Kidney (tissue), 14 donors: ENCODE data around the gene POMT2. TPM values are rescaled to one million over a fixed set of nuclear protein-coding genes. Genes with fewer than 3 reads are reported as not detected.

ENCODE experiments used
- DNase-seq, 5 donors: peaks; one replicate each; pipeline ENCODE4 v3.0.0-alpha.2; 2013 to 2020
- FAIRE-seq: peaks from 2 replicates; lab custom pipeline; 2012; peaks lifted over from hg19 to GRCh38; lab: Jason Lieb, UNC
- H3K27ac ChIP-seq, 2 donors: one replicate each; pipeline ENCODE4 v1.7.0; 2013; ENCODE audit warnings: low read depth in 2 of 2, low read length in 2 of 2, inconsistent platforms in 1 of 2
- H3K27me3 ChIP-seq: one replicate; pipeline ENCODE4 v1.7.1; 2013; ENCODE audit warnings: low read length, inconsistent platforms; ENCODE audit not compliant: control insufficient read depth, insufficient read depth
- H3K36me3 ChIP-seq, 3 donors: one replicate each; pipeline versions ENCODE4 v1.7.0 to v1.7.1; 2013; ENCODE audit warnings: low read length in 3 of 3, control low read depth in 1 of 3, inconsistent platforms in 1 of 3; ENCODE audit not compliant: insufficient read depth in 3 of 3, control insufficient read depth in 2 of 3
- H3K4me1 ChIP-seq, 3 donors: one replicate each; pipeline versions ENCODE4 v1.7.0 to v1.7.1; 2013; ENCODE audit warnings: low read length in 3 of 3, inconsistent platforms in 1 of 3, low read depth in 1 of 3; ENCODE audit not compliant: control insufficient read depth in 2 of 3, insufficient read depth in 2 of 3
- H3K4me3 ChIP-seq, 3 donors: one replicate each; pipeline versions ENCODE4 v1.7.0 to v1.8.1; 2013; ENCODE audit warnings: low read length in 3 of 3, control low read depth in 1 of 3, inconsistent platforms in 1 of 3
- H3K9ac ChIP-seq, 3 donors: one replicate each; pipeline versions ENCODE4 v1.7.0 to v1.7.1; 2013; ENCODE audit warnings: low read length in 3 of 3, control low read depth in 1 of 3, inconsistent platforms in 1 of 3
- H3K9me3 ChIP-seq, 3 donors: one replicate each; pipeline versions ENCODE4 v1.7.0 to v1.7.1; 2013; ENCODE audit warnings: low read length in 3 of 3, control low read depth in 1 of 3, inconsistent platforms in 1 of 3; ENCODE audit not compliant: control insufficient read depth in 2 of 3, insufficient read depth in 1 of 3
- CTCF ChIP-seq: IDR thresholded peaks from 3 replicates; pipeline ENCODE4 v1.5.1; 2012; ENCODE audit warnings: mild to moderate bottlenecking, moderate library complexity, borderline replicate concordance; ENCODE audit not compliant: insufficient read depth; ENCODE audit errors: extremely low read depth
- intact Hi-C: fragments of 100-400 bp; cut with DNase I; formaldehyde crosslinking; loops from one replicate; pipeline ENCODE4 v1.11.1; 2022
- polyA plus RNA-seq: library from polyadenylated mRNA; stranded (reverse); fragments of 350-450 nt; fragmentation: Illumina TruSeq; extraction: RNeasy Lipid Tissue Mini Kit (QIAGEN cat#74804); gene quantifications from one replicate; pipeline ENCODE4 v1.2.3, GENCODE V29; 2014; ENCODE audit warnings: low read depth, low replicate concordance; ENCODE audit not compliant: insufficient read depth
- total RNA-seq: library from RNA; stranded (reverse); fragmentation: NEBNext Ultra II Directional; extraction: Animal tissue kit (Norgen Biotek cat#: 25700); gene quantifications from one replicate; pipeline ENCODE4 v1.2.1, GENCODE V29; 2021
- donor health status: control.
- donor health status: control.
- donor health status: control.
- donor health status: control.
- donor health status: control.
- donor health status: DM: yes; HTN: yes; CAD: no.
- donor health status: Normal renal cell carcinoma (clear cell type).

Gene POMT2
- total and polyA plus RNA-seq, 2 donors from 2014 or later = 18.2 to 34.7 TPM

GRCh38 chr14:77324816-77325745 lies 4.4 kb upstream of the POMT2 start:
- H3K27me3 ChIP-seq = no peaks in the 10 kb centered on the region
- no peak overlapping the region for H3K27ac ChIP-seq
- no peaks in the 10 kb centered on the region for H3K9me3 ChIP-seq
- no peak for DNase-seq
- no peak for TF ChIP-seq CTCF
- H3K9ac ChIP-seq = no peak overlapping the region
- no peaks in the 10 kb centered on the region for H3K36me3 ChIP-seq
- intact Hi-C loops = no loop called here
- H3K4me1 ChIP-seq = peaks cover 3 to 5% (median 5%) of the 10 kb centered on the region in 3 donors
- no peak for FAIRE-seq
- no peak overlapping the region for H3K4me3 ChIP-seq

- intact Hi-C loops = no loop called here
- DNase-seq (no peak), FAIRE-seq (no peak)
- no peak overlapping the region for H3K9ac ChIP-seq
- H3K4me1 ChIP-seq = peaks cover 3 to 10% (median 9%) of the 10 kb centered on the region in 3 donors
- no peak overlapping the region for H3K27ac ChIP-seq
- TF ChIP-seq CTCF = no peak
- H3K4me3 ChIP-seq = no peak overlapping the region
- H3K36me3 ChIP-seq = no peaks in the 10 kb centered on the region
- no peaks in the 10 kb centered on the region for H3K9me3 ChIP-seq
- no peaks in the 10 kb centered on the region for H3K27me3 ChIP-seq
Observed at GRCh38 chr14:77324289-77324688, 3.6 kb upstream of the POMT2 start.

GRCh38 chr14:77323571-77323970 lies 2.9 kb upstream of the POMT2 start:
- H3K27me3 ChIP-seq = no peaks in the 10 kb centered on the region
- intact Hi-C loops = no loop called here
- H3K27ac ChIP-seq = no peak overlapping the region
- no peak overlapping the region for H3K4me3 ChIP-seq
- H3K36me3 ChIP-seq = no peaks in the 10 kb centered on the region
- peaks cover 3 to 11% (median 9%) of the 10 kb centered on the region in 3 donors for H3K4me1 ChIP-seq
- no peaks in the 10 kb centered on the region for H3K9me3 ChIP-seq
- FAIRE-seq = no peak
- no peak for DNase-seq
- no peak overlapping the region for H3K9ac ChIP-seq
- no peak for TF ChIP-seq CTCF
